Peyer's patch (tissue), 4 donors: ENCODE measurements around the gene OR8I2.
"Not testable (repeated sequence)": the region's sequence is repeated elsewhere in the genome, so short reads cannot be mapped to it uniquely, and the experiment has no call there.

ENCODE experiments used
- CTCF ChIP-seq, 6 experiments: fragments of 450-650 bp in 4 of 6; fragments of 200-600 bp in 2 of 6; sonication (generic) in 1 of 6; IDR thresholded peaks; one replicate each; pipeline ENCODE4 v1.5.1; 2017 to 2019; ENCODE audit warnings: antibody characterized with exemption in 6 of 6, mild to moderate bottlenecking in 3 of 6, moderate library complexity in 1 of 6
- POLR2A ChIP-seq, 2 donors: fragments of 450-650 bp; IDR thresholded peaks; one replicate each; pipeline ENCODE4 v1.5.1; 2017; ENCODE audit warnings: antibody characterized with exemption in 2 of 2, mild to moderate bottlenecking in 2 of 2, moderate library complexity in 2 of 2

GRCh38 chr11:56056366-56056765 is 36.7 kb upstream of the OR8I2 start:
- TF ChIP-seq CTCF, POLR2A (IDR thresholded peaks at IDR 0.05): not testable (repeated sequence)
